ENCODE data around the gene AGPS.
"Not testable (repeated sequence)": the region's sequence is repeated elsewhere in the genome, so short reads cannot be mapped to it uniquely, and the experiment has no call there.

The AGPS gene

GRCh38 chr2:177348733-177349693, 43.6 kb upstream of the AGPS start:
- no peak for TF ChIP-seq CTCF (IDR thresholded peaks at IDR 0.05; ENCODE audit: extremely low read depth, insufficient read depth, missing control alignments)
- in situ Hi-C loops (cut with MboI; ENCODE audit: low pct_unique_long_range_greater_than_20kb, low sequenced_read_pairs, unreplicated experiment), result loop anchor here (25.0 kb wide), 1 partner anchor 263 kb away; a partner anchor contains a TSS
- no peak for DNase-seq (ENCODE audit: low spot score)

DNA sequence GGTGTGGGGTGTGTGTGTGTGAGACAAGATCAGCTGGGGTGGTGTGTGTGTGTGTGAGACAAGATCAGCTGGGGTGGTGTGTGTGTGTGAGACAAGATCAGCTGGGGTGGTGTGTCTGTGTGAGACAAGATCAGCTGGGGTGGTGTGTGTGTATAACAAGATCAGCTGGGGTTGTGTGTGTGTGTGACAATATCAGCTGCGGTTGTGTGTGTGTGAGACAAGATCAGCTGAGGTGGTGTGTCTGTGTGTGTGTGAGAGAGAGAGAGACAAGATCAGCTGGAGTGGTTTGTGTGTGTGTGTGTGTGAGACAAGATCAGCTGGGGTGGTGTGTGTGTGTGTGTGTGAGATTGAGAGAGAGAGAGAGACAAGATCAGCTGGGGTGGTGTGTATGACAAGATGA, 41.9 kb upstream of the AGPS start:
- DNase-seq (ENCODE audit: low spot score); in situ Hi-C loops (cut with MboI; ENCODE audit: low pct_unique_long_range_greater_than_20kb, low sequenced_read_pairs, unreplicated experiment): not testable (repeated sequence)

GRCh38 chr2:177351121-177351520, 41.5 kb upstream of the AGPS start:
- in situ Hi-C loops (cut with MboI; ENCODE audit: low pct_unique_long_range_greater_than_20kb, low sequenced_read_pairs, unreplicated experiment); DNase-seq (ENCODE audit: low spot score): not testable (repeated sequence)

DNA sequence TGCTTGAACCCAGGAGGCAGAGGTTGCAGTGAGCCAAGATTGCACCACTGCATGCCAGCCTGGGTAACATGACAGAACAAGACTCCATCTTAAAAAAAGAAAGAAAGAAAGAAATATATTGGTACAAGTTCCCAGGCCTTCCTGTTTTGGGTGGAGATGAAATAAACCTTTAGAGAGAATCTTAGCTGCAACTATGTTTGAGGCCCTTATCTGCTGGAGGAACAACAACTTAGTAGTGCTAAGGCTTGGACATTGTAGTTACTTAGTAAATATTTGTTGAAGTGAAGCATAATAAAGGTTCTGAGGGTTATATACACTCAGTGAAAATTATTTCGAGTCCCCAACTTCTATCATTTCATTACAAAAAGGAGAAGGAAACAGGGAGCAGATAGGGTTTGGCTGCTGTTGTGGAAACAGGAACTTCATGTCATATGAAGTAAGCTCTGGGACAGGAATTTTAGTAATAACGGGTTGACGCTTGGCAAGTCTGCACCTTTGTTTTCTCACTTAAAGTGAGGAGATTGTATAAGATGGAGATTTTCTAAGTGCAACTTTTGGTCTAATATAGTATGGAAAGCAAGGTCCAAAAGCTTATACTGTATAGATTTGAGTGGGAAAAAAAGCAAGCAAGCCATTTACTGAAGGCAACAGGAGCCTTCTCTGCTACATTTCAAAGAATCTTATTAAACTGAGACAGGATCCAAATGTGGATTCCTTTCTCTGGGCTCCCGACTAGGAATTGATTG, 40.0 kb upstream of the AGPS start:
- in situ Hi-C loops (cut with MboI; ENCODE audit: low pct_unique_long_range_greater_than_20kb, low sequenced_read_pairs, unreplicated experiment), result no loop called here
- TF ChIP-seq CTCF (IDR thresholded peaks at IDR 0.05; ENCODE audit: extremely low read depth, insufficient read depth, missing control alignments), result no peak
- no peak for DNase-seq (ENCODE audit: low spot score)

DNA sequence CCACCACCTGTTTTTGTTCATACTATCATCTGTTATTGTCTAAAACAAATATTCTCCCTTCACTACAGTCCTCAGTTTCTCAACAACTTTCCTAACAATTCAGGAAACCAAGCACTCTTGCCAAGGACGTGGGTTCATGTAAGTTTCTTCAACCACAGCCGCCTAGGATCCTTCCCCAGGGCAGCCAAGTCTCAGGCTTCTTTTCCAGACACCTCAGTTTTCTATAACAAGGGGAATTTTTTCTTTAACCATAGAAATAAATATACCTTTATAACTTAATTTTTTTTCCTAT, 39.4 kb upstream of the AGPS start:
- in situ Hi-C loops (cut with MboI; ENCODE audit: low pct_unique_long_range_greater_than_20kb, low sequenced_read_pairs, unreplicated experiment), result no loop called here
- no peak for TF ChIP-seq CTCF (IDR thresholded peaks at IDR 0.05; ENCODE audit: extremely low read depth, insufficient read depth, missing control alignments)
- DNase-seq (ENCODE audit: low spot score), result no peak

DNA sequence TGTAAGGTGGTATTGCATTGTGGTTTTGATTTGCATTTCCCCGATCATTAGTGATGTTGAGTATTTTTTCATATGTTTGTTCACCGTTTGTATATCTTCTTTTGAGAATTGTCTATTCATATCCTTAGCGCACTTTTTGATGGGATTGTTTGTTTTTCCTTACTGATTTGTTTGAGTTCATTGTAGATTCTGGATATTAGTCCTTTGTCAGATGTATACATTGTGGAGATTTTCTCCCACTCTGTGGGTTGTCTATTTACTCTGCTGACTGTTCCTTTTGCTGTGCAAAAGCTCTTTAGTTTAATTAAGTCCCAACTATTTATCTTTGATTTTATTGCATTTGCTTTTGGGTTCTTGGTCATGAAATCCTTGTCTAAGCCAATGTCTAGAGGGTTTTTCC, 38.0 kb upstream of the AGPS start:
- not testable (repeated sequence) for DNase-seq (ENCODE audit: low spot score)

DNA sequence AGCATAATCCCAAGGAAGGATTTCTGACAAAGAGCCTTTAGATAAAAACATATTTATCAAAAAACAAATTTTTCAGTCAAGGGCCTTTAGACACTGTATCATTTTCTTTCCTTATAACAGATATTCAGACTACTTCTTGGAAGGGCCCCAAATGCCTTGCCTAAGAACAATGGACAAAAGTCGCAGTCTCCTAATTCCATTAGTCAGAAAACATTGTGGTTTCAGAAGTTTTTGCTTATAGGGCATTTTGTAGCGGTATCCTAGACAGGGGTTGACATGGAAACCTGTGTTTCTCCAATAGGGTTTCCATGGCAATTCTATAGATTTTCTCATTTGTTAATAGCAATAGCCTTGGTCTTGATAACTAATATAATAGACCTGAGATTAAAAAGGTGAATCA, 36.7 kb upstream of the AGPS start:
- no peak for DNase-seq (ENCODE audit: low spot score)
- in situ Hi-C loops (cut with MboI; ENCODE audit: low pct_unique_long_range_greater_than_20kb, low sequenced_read_pairs, unreplicated experiment), result no loop called here
- TF ChIP-seq CTCF (IDR thresholded peaks at IDR 0.05; ENCODE audit: extremely low read depth, insufficient read depth, missing control alignments), result no peak

More for the DNA sequence above, 38.0 kb upstream of the AGPS start:
- in situ Hi-C loops (cut with MboI; ENCODE audit: low pct_unique_long_range_greater_than_20kb, low sequenced_read_pairs, unreplicated experiment), result not testable (repeated sequence)

DNA sequence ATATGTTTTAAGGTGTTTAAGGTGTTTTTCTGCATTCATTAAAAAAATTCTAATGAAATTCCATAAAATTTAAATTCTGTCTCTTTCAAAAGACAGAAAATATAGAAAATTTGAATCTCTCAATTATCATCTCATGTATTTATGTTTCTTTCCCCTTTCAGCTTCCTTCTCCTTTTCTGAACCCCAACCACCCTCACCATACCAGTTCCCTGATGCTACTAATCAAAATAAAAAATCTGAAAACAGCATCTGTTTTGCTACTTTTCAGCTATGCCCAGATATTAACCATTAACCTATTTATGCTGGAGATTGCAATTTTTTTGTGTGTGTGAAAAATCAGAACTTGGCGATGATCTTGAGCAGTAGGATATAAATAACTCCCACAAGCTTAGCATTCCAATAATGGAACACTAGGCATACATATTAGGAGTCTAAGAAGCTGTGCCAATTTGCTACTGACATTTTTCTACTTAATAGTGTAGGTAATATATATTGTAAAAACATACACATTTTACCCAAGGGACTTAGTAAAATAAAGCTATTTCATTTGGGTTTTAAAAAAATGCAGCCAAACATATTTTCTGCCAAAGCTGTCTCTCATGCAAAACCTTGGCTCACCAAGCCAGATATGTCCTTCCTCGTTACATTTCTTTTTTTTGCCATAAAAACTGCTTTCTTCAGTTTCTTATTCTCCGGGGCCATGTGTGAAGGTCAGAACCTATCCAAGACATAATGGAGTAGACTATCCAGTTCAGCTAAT, 32.6 kb upstream of the AGPS start:
- TF ChIP-seq CTCF (IDR thresholded peaks at IDR 0.05; ENCODE audit: extremely low read depth, insufficient read depth, missing control alignments), result no peak
- in situ Hi-C loops (cut with MboI; ENCODE audit: low pct_unique_long_range_greater_than_20kb, low sequenced_read_pairs, unreplicated experiment), result no loop called here
- no peak for DNase-seq (ENCODE audit: low spot score)

Data from GM13977 (cell line).